PC-3 (cell line): ENCODE measurements around the gene KIR3DL2.

ENCODE experiments used
- CTCF ChIP-seq: fragments of 300-600 bp; sonication (generic); conservative IDR thresholded peaks from 2 replicates; pipeline ENCODE4 v1.5.1; 2017; ENCODE audit warnings: antibody characterized with exemption, low read depth, mild to moderate bottlenecking, low read length
- EZH2 ChIP-seq: fragments of 300-600 bp; sonication (generic); IDR thresholded peaks from one replicate; pipeline ENCODE4 v1.6.1; 2017; ENCODE audit warnings: antibody characterized with exemption, mild to moderate bottlenecking, low read length; ENCODE audit not compliant: unreplicated experiment
- EZH2phosphoT487 ChIP-seq: fragments of 300-600 bp; sonication (generic); IDR thresholded peaks from 2 replicates; pipeline ENCODE4 v1.6.1; 2018; ENCODE audit warnings: mild to moderate bottlenecking, antibody characterized with exemption, low read length, borderline replicate concordance

GRCh38 chr19:54889566-54889965 is 39.3 kb downstream of the KIR3DL2 start:
- no peak for TF ChIP-seq CTCF
- TF ChIP-seq EZH2: no peak
- TF ChIP-seq EZH2phosphoT487: no peak
